Tibial artery (tissue), 4 donors: ENCODE measurements around the gene SFMBT2.
A peak's percentile ranks its signal among the peaks of the same experiment; 100 is the strongest.

Experiments
- DNase-seq, 2 donors: peaks; one replicate each; pipeline ENCODE4 v3.0.0-alpha.2; 2019
- H3K27ac ChIP-seq, 2 donors: fragments of 200-600 bp; sonication (generic) in 1 of 2; 1 replicate in 1 of 2; 2 replicates in 1 of 2; pipeline ENCODE4 v1.5.1; 2018 to 2019; ENCODE audit warnings: mild to moderate bottlenecking in 1 of 2
- H3K27me3 ChIP-seq, 2 donors: fragments of 200-600 bp; sonication (generic) in 1 of 2; one replicate each; pipeline versions ENCODE4 v1.5.1 to v1.6.0; 2016 to 2019
- H3K36me3 ChIP-seq, 3 donors: fragments of 200-600 bp; sonication (generic) in 2 of 3; one replicate each; pipeline ENCODE4 v1.5.1; 2016 to 2019; ENCODE audit warnings: mild to moderate bottlenecking in 2 of 3
- H3K4me1 ChIP-seq, 4 donors: fragments of 200-600 bp; sonication (generic) in 2 of 4; 1 replicate in 3 of 4; 2 replicates in 1 of 4; pipeline ENCODE4 v1.5.1; 2016 to 2019
- H3K4me3 ChIP-seq, 2 donors: fragments of 200-600 bp; sonication (generic) in 1 of 2; 1 replicate in 1 of 2; 2 replicates in 1 of 2; pipeline ENCODE4 v1.5.1; 2018 to 2019; ENCODE audit warnings: mild to moderate bottlenecking in 2 of 2
- H3K9me3 ChIP-seq, 3 donors: fragments of 200-600 bp; sonication (generic) in 1 of 3; one replicate each; pipeline ENCODE4 v1.5.1; 2016 to 2019
- intact Hi-C: fragments of 100-400 bp; cut with DNase I; formaldehyde crosslinking; loops from one replicate; pipeline ENCODE4 v1.15.0; 2023; ENCODE audit warnings: low total_unique reads
- TF ChIP-seq, protein P1 (sequence below), 2 experiments: fragments of 200-600 bp in 1 of 2; fragments of 450-650 bp in 1 of 2; IDR thresholded peaks; one replicate each; pipeline ENCODE4 v1.5.1; 2017 to 2019; ENCODE audit warnings: antibody characterized with exemption in 2 of 2, mild to moderate bottlenecking in 1 of 2, moderate library complexity in 1 of 2

The SFMBT2 gene

GRCh38 chr10:7409732-7410168, 1.1 kb downstream of the SFMBT2 start:
- Histone ChIP-seq H3K9me3 (no peaks in the 10 kb centered on the region), H3K4me1 (peaks cover 0 to 61% (median 46%) of the 10 kb centered on the region in 4 donors), H3K4me3 (peak overlapping the region; percentile 55 to 68), H3K27me3 (peaks cover 0 to 68% of the 10 kb centered on the region in 2 donors), H3K27ac (no peak overlapping the region), H3K36me3 (no peaks in the 10 kb centered on the region)
- no peak for DNase-seq
- intact Hi-C loops = no loop called here
- TF ChIP-seq, protein P1, sequence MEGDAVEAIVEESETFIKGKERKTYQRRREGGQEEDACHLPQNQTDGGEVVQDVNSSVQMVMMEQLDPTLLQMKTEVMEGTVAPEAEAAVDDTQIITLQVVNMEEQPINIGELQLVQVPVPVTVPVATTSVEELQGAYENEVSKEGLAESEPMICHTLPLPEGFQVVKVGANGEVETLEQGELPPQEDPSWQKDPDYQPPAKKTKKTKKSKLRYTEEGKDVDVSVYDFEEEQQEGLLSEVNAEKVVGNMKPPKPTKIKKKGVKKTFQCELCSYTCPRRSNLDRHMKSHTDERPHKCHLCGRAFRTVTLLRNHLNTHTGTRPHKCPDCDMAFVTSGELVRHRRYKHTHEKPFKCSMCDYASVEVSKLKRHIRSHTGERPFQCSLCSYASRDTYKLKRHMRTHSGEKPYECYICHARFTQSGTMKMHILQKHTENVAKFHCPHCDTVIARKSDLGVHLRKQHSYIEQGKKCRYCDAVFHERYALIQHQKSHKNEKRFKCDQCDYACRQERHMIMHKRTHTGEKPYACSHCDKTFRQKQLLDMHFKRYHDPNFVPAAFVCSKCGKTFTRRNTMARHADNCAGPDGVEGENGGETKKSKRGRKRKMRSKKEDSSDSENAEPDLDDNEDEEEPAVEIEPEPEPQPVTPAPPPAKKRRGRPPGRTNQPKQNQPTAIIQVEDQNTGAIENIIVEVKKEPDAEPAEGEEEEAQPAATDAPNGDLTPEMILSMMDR (IDR thresholded peaks at IDR 0.05) = no peak

- no peaks in the 10 kb centered on the region for H3K36me3 ChIP-seq
- no peak for DNase-seq
- intact Hi-C loops = no loop called here
- no peaks in the 10 kb centered on the region for H3K9me3 ChIP-seq
- TF ChIP-seq, protein P1 (IDR thresholded peaks at IDR 0.05) = no peak
- no peak overlapping the region for H3K27ac ChIP-seq
- peaks cover 0 to 68% of the 10 kb centered on the region in 2 donors for H3K27me3 ChIP-seq
- H3K4me1 ChIP-seq = peaks cover 0 to 61% (median 46%) of the 10 kb centered on the region in 4 donors
- peak overlapping the region; percentile 55 to 68 for H3K4me3 ChIP-seq
Measured at GRCh38 chr10:7409045-7409731, 1.6 kb downstream of the SFMBT2 start.

DNA sequence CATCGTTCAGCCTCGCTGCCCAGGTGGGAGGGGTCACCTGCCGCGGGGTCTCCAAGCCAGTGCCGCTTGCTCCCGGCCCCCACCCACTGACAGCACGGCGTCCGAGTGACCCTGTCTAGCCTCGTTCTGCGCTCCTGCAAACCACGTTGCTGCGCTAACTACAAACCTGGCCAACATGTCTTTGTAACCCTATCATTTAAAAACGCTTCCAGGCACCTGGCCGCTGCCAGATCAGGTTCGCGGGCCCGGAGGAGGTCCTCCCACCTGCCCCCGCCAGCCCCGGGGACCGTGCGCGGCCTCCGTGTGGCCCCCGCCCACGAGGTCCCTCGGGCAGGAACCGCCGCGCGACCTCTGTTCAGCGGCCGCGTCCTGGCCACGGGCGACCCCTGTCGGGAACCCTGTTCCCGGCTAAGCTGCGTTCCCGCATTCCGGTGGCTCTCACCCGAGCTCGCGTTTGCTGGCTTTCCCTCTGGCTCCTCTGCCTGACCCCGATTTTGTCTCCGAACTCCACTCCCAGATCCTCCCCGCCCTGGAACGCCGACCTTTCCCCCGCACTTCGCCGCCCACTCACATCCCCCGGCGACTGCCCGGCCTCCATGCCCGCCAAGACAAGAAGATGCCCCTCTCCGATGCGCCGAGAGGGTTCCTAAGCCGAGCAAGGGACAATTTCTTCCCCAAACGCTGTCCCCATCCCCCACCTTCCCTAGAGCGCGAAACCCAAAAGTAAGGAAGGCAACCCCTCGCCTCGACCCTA, 2.4 kb downstream of the SFMBT2 start:
- H3K36me3 ChIP-seq = no peaks in the 10 kb centered on the region
- intact Hi-C loops = no loop called here
- peaks cover 0 to 66% of the 10 kb centered on the region in 2 donors for H3K27me3 ChIP-seq
- TF ChIP-seq, protein P1 (IDR thresholded peaks at IDR 0.05) = no peak
- peak in 1 of 2 donors; percentile 73 for DNase-seq
- H3K9me3 ChIP-seq = no peaks in the 10 kb centered on the region
- no peak overlapping the region for H3K27ac ChIP-seq
- peaks cover 0 to 61% (median 46%) of the 10 kb centered on the region in 4 donors for H3K4me1 ChIP-seq
- H3K4me3 ChIP-seq = peak overlapping the region; percentile 55 to 68

- Histone ChIP-seq H3K9me3 (no peaks in the 10 kb centered on the region), H3K27me3 (peaks cover 0 to 57% of the 10 kb centered on the region in 2 donors), H3K27ac (peak overlapping the region; percentile 29 to 42), H3K4me1 (peaks cover 0 to 55% (median 45%) of the 10 kb centered on the region in 4 donors), H3K36me3 (no peaks in the 10 kb centered on the region), H3K4me3 (peak overlapping the region; percentile 55 to 68)
- DNase-seq = peak in 1 of 2 donors; percentile 70
- TF ChIP-seq, protein P1 (IDR thresholded peaks at IDR 0.05) = no peak
- intact Hi-C loops = no loop called here
Measured at GRCh38 chr10:7407368-7408290, 3.2 kb downstream of the SFMBT2 start.

DNA sequence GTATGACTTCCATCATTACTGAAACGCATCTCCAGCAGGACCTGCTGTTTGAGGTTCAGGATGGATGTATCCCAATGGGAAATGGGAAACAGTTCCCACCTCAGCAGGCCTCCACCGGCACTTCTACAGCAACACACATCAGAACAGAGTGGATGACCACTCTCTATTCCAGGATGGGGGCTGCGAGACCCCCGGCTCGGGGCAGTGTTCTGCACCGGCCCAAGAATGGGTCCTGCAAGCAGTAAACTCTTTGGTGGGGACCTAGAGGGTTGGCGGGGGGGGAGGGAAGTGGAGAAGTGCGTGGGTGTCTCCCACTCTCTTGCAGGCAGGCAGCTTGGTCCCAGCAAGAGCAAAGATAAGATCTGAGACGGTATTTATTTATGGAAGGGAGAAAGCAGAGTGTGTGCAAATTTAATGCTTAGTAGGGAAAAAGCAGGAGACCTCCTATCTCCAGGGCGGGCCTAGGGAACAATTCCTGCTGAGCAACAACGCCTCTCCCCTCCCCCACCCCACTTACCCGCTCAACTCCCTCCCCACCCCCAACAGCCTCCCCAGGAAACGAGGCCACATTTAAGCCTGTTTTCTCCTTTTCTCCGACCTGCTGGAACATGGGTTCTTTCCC, 4.0 kb downstream of the SFMBT2 start:
- Histone ChIP-seq H3K9me3 (no peaks in the 10 kb centered on the region), H3K27me3 (peaks cover 0 to 49% of the 10 kb centered on the region in 2 donors), H3K36me3 (no peaks in the 10 kb centered on the region), H3K4me1 (peaks cover 0 to 46% (median 38%) of the 10 kb centered on the region in 4 donors), H3K4me3 (peak overlapping the region; percentile 55 to 68), H3K27ac (peak overlapping the region in 1 of 2 donors; percentile 42)
- TF ChIP-seq, protein P1 (IDR thresholded peaks at IDR 0.05) = no peak
- DNase-seq = no peak
- intact Hi-C loops = no loop called here
